T47D (cell line): Measurements from ENCODE around the gene DNAJC15.
"Not testable (repeated sequence)": the region's sequence is repeated elsewhere in the genome, so short reads cannot be mapped to it uniquely, and the experiment has no call there.

Experiments
- DNase-seq, 2 experiments: peaks; one replicate each; pipeline versions ENCODE4 v3.0.0 to v3.0.0-alpha.2; 2011 to 2012; ENCODE audit warnings: low read depth in 1 of 2, low spot score in 1 of 2
- JUND ChIP-seq: IDR thresholded peaks from 2 replicates; pipeline ENCODE4 v1.6.1; 2012; ENCODE audit warnings: low read depth
- in situ Hi-C: cut with HindIII; loops from 2 replicates; pipeline ENCODE4 v1.10.0; 2016; ENCODE audit warnings: low sequenced_read_pairs, low pct_unique_long_range_greater_than_20kb

The DNAJC15 gene

DNA sequence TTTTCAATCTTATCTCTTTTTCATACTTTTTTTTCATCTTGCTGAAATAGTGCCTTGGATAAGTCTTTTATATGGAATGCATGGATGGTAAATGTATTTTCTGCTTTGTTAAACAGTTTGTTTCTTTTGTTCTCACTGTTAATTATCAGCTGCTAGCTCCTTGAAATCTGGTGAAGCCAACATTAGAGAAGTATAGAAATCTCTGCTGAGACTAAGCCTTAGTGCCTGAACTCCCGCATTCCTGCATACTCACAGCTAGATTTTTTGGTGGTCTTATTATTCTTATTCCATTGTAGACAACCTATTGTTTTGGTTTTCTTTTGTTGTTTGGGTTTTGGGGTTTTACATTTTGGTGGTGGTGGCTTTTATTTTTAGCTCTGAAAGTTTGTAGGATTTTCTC is 48.4 kb downstream of the DNAJC15 start:
- in situ Hi-C loops: no loop called here
- no peak for TF ChIP-seq JUND
- no peak for DNase-seq

DNA sequence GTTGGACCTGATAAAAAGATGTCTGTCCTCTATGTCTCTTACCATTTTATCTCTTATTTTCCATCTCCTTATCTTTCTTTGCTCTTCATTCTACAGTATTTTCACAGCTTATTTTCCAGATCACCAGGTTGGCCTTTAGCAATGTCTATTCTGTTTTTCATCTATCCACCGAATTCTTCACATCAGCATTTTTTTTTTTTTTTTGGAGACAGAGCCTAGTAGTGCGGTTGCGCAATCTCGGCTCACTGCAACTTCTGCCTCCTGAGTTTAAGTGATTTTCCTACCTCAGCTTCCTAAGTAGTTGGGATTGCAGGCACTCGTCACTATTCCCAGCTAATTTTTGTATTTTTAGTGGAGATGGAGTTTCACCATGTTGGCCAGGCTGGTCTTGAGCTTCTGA is 49.0 kb downstream of the DNAJC15 start:
- no peak for TF ChIP-seq JUND
- in situ Hi-C loops: no loop called here
- DNase-seq: no peak

DNA sequence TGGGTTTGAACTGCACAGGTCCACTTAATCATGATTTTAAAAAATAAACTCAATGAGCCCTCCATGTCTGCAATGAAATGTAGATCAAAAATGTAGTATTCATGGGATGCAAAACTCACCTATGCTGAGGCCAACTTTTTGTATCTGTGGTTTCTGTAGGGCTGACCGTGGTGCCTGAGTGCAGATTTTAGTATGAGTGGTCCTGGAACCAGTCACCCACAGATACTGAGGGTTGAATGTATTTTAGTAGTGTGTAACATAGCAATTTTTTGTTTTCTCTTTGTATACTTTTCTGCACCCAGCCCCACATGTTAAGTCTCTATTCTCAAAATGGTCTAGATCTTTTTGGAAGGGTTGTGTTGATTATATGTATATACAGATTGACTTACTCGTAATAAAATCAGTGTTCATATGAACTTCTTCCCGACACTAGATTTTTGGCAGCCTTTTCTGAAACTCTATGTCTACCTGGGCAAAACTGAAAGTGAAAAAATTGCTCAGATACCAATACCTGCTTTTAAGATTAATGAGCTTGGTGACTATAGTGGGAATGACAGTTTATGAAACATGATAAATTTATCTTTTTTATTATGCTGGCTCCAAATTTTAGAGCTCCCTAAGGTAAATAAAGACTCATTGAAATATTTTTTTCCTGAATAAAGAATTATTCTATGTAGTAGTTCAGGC is 51.6 kb downstream of the DNAJC15 start:
- DNase-seq: no peak
- no peak for TF ChIP-seq JUND
- in situ Hi-C loops: no loop called here

DNA sequence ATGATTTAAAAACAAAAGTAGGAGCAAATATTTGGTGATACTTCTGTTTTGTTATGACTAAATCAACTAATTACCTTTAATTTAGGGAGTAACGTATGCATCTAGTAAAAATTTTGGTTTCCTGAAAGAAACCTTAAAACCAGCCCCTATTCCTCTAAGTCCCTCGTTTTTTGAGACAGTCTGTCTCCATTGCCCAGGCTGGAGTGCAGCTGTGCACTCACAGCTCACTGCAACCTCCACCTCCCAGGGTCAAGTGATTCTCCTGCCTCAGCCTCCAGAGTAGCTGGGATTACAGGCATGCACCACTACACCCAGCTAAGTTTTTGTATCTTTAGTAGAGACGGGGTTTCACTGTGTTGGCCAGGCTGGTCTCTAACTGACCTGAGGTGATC is 52.1 kb downstream of the DNAJC15 start:
- DNase-seq, in situ Hi-C loops: not testable (repeated sequence)

DNA sequence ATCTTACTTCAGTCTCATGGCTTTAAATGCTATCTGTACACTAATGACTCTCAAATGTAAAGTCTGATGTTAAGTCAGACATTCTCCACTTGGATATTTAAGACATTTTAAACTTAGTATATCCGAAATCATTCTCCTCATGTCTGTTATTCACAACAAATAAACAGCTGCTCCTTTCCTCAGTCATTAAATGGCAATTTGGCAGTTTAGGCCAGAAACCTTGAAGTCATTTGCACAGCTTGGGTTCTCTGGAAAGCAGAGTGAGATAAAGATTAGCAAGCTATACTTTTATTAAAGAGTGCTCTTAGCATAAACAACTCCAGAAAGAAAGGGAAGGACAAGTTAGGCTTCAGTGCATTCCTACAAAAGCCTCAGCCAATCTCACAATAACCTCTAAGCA is 53.7 kb downstream of the DNAJC15 start:
- DNase-seq: no peak
- in situ Hi-C loops: no loop called here
- no peak for TF ChIP-seq JUND

DNA sequence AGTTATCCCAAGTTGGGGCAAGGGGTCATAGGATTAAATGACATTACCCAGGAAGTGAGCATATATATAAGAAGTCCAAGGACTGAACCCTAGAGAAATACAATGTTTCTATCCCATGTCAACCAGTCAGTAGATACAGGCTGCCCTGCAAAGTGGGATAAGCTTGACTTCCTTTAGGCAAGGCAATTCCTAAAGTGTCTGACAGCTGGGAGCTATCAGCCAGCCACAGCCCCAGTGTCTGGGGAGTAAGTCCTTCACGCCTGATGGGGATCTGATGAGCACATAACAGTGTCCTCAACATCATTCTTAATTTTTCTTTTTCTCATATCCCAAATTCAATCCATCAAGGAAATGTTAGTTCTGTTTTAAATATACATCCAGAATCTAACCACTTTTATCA is 54.1 kb downstream of the DNAJC15 start:
- in situ Hi-C loops: no loop called here
- no peak for TF ChIP-seq JUND
- no peak for DNase-seq

DNA sequence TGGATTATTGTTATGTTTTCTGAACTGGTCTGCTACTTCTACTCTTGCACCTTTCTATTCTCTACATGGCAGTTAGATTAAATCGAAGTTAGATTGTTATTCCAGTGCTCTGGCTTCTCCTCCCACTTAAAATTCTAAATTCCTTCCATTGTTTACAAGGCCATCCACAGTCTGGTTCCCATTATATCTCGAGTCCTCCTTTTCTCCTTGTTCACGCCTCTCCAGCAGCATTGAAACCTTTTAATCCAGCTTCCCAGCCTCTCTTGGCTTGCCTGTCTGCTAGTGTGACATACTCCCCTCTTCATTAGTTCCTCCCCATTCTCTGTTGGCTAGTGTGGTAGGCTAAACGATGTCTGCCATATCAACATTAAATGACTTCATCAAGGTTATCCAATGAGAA is 54.5 kb downstream of the DNAJC15 start:
- in situ Hi-C loops: no loop called here
- DNase-seq: no peak
- TF ChIP-seq JUND: no peak

DNA sequence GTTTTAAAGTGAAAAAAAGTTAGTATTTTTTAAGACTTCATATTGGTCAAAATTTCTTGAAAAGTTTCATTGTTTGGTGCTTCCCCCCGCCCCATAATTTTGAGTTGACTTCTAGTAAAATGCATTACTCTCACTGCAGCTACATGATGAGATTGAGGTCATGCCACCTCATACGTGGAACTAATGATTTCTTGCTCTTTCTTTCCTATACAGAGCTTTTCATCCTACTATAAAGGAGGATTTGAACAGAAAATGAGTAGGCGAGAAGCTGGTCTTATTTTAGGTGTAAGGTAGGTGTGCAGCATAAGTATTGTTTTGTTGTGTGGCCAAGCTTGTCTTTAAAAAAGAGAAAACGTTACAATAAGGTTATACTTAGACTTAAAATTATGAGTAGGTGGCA is 55.0 kb downstream of the DNAJC15 start:
- TF ChIP-seq JUND: no peak
- in situ Hi-C loops: no loop called here

DNA sequence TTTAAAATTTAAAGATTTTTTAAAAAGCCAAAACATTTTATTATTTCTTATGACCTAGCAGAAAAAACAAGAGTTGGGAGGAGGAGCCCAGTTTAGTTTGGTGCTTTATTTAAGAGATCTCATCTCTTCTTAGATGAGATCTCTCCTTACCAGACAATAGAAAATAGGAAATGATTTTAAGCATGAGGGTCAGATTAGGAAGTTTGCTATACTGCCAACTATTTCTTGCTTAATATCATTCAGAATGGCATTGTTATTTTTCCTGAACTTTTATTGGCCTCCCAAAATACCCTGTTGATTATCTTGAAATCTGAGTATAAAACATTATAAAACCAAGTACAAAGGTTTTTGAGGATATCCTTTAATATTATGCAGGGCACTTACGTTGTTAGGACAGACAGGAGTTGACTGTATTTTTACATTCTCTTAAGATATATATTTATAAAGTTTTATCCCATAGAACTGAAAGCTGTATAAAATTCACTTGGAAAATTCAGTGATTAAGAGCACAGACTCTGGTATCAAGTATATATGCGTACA is 56.1 kb downstream of the DNAJC15 start:
- in situ Hi-C loops: no loop called here
- DNase-seq: no peak
- TF ChIP-seq JUND: no peak

More for the DNA sequence above, 55.0 kb downstream of the DNAJC15 start:
- no peak for DNase-seq

DNA sequence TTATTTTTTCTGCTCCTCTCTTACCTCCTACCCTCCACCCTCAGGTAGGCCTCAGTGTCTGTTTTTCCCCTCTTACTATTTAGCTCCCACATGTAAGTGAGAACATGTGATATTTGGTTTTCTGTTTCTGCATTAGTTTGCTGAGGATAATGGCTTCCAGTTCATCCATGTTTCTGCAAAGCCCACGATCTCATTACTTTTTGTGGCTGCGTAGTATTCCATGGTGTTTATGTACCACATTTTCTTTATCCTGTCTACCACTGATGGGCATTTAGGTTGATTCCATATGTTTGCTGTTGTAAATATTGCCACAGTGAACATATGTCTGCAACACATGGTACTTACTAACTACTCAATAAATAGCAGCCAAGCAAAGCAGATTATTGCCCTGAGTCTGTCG is 56.8 kb downstream of the DNAJC15 start:
- no peak for DNase-seq
- in situ Hi-C loops: no loop called here
- no peak for TF ChIP-seq JUND

DNA sequence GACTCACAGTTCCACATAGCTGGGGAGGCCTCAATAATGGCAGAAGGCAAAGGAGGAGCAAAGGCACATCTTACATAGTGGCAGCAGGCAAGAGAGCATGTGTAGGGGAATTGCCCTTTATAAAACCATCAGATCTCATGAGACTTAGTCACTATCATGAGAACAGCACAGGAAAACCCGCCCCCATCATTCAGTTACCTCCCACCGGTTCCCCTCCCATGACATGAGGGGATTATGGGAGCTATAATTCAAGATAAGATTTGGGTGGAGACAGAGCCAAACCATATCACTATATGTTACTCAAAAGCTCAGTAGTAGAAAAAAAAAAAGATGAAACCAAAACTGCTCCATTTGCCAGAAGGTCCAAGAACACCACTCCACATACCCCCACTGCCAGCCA is 58.5 kb downstream of the DNAJC15 start:
- DNase-seq: no peak
- in situ Hi-C loops: no loop called here
- no peak for TF ChIP-seq JUND

DNA sequence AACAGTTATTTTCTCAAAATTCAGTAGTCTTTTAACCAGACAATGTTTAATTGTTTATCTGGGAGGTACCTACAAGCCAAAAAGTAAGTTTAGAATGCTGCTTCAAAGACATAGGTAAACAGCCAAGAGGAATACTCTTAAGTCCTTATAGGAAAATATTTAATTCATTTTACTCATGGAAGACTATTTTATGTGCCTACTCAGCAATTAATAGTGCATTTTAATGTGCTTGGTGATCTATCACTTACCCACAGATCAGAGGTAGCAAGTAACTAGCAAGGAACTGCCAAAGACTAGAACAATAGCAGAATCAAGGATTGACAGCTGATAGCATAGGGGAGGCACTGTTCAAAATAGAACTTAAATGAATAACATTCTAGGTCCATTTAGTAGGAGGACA is 60.4 kb downstream of the DNAJC15 start:
- TF ChIP-seq JUND: no peak
- in situ Hi-C loops: no loop called here
- no peak for DNase-seq

DNA sequence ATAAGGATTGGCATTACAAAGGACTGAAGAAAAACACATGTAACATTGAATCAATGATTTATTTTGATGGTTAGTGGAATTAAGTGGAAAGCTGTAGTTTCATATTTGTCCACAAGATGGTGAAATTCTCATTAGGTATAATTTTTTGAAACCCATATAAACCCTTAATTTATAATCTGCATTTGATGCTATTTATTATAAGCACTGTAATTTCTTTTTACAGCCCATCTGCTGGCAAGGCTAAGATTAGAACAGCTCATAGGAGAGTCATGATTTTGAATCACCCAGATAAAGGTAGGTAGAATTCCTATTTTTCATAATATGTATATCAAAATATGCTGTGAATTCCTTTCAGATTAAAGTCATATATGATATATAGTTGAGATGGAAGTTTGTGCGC is 62.2 kb downstream of the DNAJC15 start:
- peak in 1 of 2 experiments; percentile 47 for DNase-seq
- in situ Hi-C loops: no loop called here
- TF ChIP-seq JUND: no peak

DNA sequence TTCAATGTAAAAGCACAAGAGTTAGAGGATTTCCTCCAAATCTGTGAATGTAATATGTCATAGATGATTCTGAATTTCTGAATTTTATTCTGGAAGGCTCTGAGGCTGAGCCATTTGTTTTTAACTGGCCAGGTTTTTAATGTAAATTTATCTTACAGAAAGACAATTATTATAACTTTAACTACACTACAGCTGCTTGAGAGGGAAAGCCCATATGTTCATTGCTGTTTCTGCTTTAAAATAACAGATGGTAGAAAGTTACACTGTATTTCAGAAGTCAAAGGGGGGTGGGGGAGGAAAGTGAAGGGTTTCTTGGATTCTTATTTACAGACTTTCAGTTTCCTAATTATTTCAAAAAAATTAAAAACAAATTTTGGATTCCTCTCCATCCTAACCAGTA is 62.8 kb downstream of the DNAJC15 start:
- DNase-seq: no peak
- in situ Hi-C loops: no loop called here
- no peak for TF ChIP-seq JUND
